Activated CD4-positive, alpha-beta memory T cell treated with anti-CD3 and anti-CD28 coated beads, Interleukin-2, amount 10 ng/mL, durations not matched to agents 7 days and 5 days (primary cell): ENCODE results near the gene HGF. TPM values are rescaled to one million over a fixed set of nuclear protein-coding genes. Genes with fewer than 3 reads are reported as not detected.
"Not testable (repeated sequence)": the region's sequence is repeated elsewhere in the genome, so short reads cannot be mapped to it uniquely, and the experiment has no call there.

Experiments
- CTCF ChIA-PET: fragments of 350-600 bp; sonication (Branson Sonifier 250); formaldehyde crosslinking; loops from one replicate; lab custom pipeline; 2021; ENCODE audit warnings: antibody characterized with exemption, inconsistent platforms; lab: Charles Lee
- POLR2A ChIA-PET: fragments of 350-600 bp; sonication (Branson Sonifier 250); formaldehyde crosslinking; loops from one replicate; lab custom pipeline; 2021; ENCODE audit warnings: antibody characterized with exemption; lab: Charles Lee
- DNase-seq: peaks from one replicate; pipeline ENCODE4 v3.0.0-alpha.2; 2020
- H3K27ac Mint-ChIP-seq: one replicate; pipeline ENCODE4 v1.8.0; 2021; ENCODE audit warnings: mild to moderate bottlenecking, mixed read lengths
- H3K27me3 Mint-ChIP-seq: one replicate; pipeline ENCODE4 v1.8.0; 2021; ENCODE audit warnings: mixed read lengths
- H3K36me3 Mint-ChIP-seq: one replicate; pipeline ENCODE4 v1.8.0; 2021; ENCODE audit warnings: low read depth, mixed read lengths
- H3K4me1 Mint-ChIP-seq: one replicate; pipeline ENCODE4 v1.8.0; 2021; ENCODE audit warnings: mixed read lengths
- H3K4me3 Mint-ChIP-seq: one replicate; pipeline ENCODE4 v1.8.0; 2021; ENCODE audit warnings: mild to moderate bottlenecking, mixed read lengths
- H3K9me3 Mint-ChIP-seq: one replicate; pipeline ENCODE4 v1.8.0; 2021; ENCODE audit warnings: mixed read lengths
- total RNA-seq, 2 experiments: library from RNA; stranded (reverse); gene quantifications; one replicate each; pipeline ENCODE4 v1.2.3, GENCODE V29; 2021

Gene HGF
- total RNA-seq, 2 experiments from 2014 or later: not detected

GRCh38 chr7:81725003-81725811 lies 44.6 kb downstream of the HGF start:
- no peak for DNase-seq
- ChIA-PET CTCF (no interaction called here), POLR2A (no interaction called here)
- H3K4me3 Mint-ChIP-seq: no peak overlapping the region
- no peak overlapping the region for H3K27ac Mint-ChIP-seq
- no peaks in the 10 kb centered on the region for H3K4me1 Mint-ChIP-seq
- no peaks in the 10 kb centered on the region for H3K27me3 Mint-ChIP-seq
- peaks cover 5% of the 10 kb centered on the region for H3K9me3 Mint-ChIP-seq
- H3K36me3 Mint-ChIP-seq: no peaks in the 10 kb centered on the region

DNA sequence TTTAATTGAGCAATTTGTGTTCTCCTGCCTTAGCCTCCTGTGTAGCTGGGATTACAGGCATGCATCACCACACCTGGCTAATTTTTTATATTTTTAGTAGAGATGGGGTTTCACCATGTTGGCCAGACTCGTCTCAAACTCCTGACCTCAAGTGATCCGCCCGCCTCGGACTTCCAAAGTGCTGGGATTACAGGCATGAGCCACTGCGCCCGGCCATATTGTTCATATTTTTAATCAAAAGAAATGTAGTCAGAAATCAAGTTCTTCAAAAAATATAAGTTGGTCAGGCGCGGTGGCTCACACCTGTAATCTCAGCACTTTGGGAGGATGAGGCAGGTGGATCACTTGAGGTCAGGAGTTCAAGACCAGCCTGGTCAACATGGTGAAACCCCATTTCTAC lies 47.6 kb downstream of the HGF start:
- H3K4me1 Mint-ChIP-seq, H3K27me3 Mint-ChIP-seq, H3K4me3 Mint-ChIP-seq: not testable (repeated sequence)

GRCh38 chr7:81721437-81721836 lies 48.4 kb downstream of the HGF start:
- ChIA-PET CTCF (no interaction called here), POLR2A (no interaction called here)
- no peak overlapping the region for H3K4me3 Mint-ChIP-seq
- no peaks in the 10 kb centered on the region for H3K4me1 Mint-ChIP-seq
- DNase-seq: no peak
- H3K9me3 Mint-ChIP-seq: peaks cover 5% of the 10 kb centered on the region
- H3K27ac Mint-ChIP-seq: no peak overlapping the region
- H3K36me3 Mint-ChIP-seq: no peaks in the 10 kb centered on the region
- no peaks in the 10 kb centered on the region for H3K27me3 Mint-ChIP-seq

More for the DNA sequence above, 47.6 kb downstream of the HGF start:
- POLR2A ChIA-PET, H3K27ac Mint-ChIP-seq, DNase-seq, H3K36me3 Mint-ChIP-seq, H3K9me3 Mint-ChIP-seq, CTCF ChIA-PET: not testable (repeated sequence)

GRCh38 chr7:81719865-81720264 lies 50.0 kb downstream of the HGF start:
- Mint-ChIP-seq H3K4me3 (no peak overlapping the region), H3K9me3 (peaks cover 5% of the 10 kb centered on the region), H3K27me3 (no peaks in the 10 kb centered on the region), H3K27ac (no peak overlapping the region), H3K4me1 (no peaks in the 10 kb centered on the region), H3K36me3 (no peaks in the 10 kb centered on the region)
- no peak for DNase-seq
- POLR2A ChIA-PET: no interaction called here
- CTCF ChIA-PET: no interaction called here

GRCh38 chr7:81715984-81716588 lies 53.8 kb downstream of the HGF start:
- Mint-ChIP-seq H3K9me3 (peaks cover 6% of the 10 kb centered on the region), H3K4me3 (no peak overlapping the region), H3K27me3 (no peaks in the 10 kb centered on the region), H3K27ac (no peak overlapping the region), H3K4me1 (no peaks in the 10 kb centered on the region), H3K36me3 (no peaks in the 10 kb centered on the region)
- CTCF ChIA-PET: no interaction called here
- POLR2A ChIA-PET: no interaction called here
- no peak for DNase-seq

DNA sequence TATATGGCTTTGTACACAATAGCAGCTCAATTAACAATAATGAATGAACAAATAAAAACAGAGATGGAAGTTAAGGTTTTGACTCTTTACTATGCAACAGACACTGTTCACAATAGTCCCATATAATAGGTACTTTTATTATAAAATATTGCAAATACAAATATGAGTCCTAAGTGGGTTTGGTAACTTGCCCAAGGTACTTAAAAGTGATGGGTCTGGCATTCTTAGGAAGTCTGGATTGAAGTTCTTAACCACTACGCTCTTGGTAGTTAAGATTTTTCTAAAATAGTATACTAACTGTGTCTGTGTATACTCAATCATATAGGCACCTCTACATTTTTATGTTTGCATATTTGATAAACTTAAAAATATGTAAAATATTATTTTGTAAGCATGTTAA lies 55.5 kb downstream of the HGF start:
- no peaks in the 10 kb centered on the region for H3K27me3 Mint-ChIP-seq
- peaks cover 5% of the 10 kb centered on the region for H3K9me3 Mint-ChIP-seq
- DNase-seq: no peak
- no peak overlapping the region for H3K4me3 Mint-ChIP-seq
- POLR2A ChIA-PET: no interaction called here
- CTCF ChIA-PET: no interaction called here
- no peak overlapping the region for H3K27ac Mint-ChIP-seq
- no peaks in the 10 kb centered on the region for H3K36me3 Mint-ChIP-seq
- H3K4me1 Mint-ChIP-seq: no peaks in the 10 kb centered on the region

- H3K4me1 Mint-ChIP-seq: no peaks in the 10 kb centered on the region
- POLR2A ChIA-PET: no interaction called here
- no peaks in the 10 kb centered on the region for H3K27me3 Mint-ChIP-seq
Measured at GRCh38 chr7:81710751-81711150, 59.1 kb downstream of the HGF start.

GRCh38 chr7:81709836-81710235 lies 60.0 kb downstream of the HGF start:
- ChIA-PET CTCF (no interaction called here), POLR2A (no interaction called here)
- H3K27ac Mint-ChIP-seq: no peak overlapping the region
- no peaks in the 10 kb centered on the region for H3K4me1 Mint-ChIP-seq
- no peak for DNase-seq
- H3K36me3 Mint-ChIP-seq: no peaks in the 10 kb centered on the region
- H3K9me3 Mint-ChIP-seq: peaks cover 3% of the 10 kb centered on the region
- H3K27me3 Mint-ChIP-seq: no peaks in the 10 kb centered on the region
- no peak overlapping the region for H3K4me3 Mint-ChIP-seq

More at GRCh38 chr7:81710751-81711150, 59.1 kb downstream of the HGF start:
- Mint-ChIP-seq H3K27ac (no peak overlapping the region), H3K9me3 (peaks cover 3% of the 10 kb centered on the region), H3K4me3 (no peak overlapping the region), H3K36me3 (no peaks in the 10 kb centered on the region)
- no peak for DNase-seq
- CTCF ChIA-PET: no interaction called here

DNA sequence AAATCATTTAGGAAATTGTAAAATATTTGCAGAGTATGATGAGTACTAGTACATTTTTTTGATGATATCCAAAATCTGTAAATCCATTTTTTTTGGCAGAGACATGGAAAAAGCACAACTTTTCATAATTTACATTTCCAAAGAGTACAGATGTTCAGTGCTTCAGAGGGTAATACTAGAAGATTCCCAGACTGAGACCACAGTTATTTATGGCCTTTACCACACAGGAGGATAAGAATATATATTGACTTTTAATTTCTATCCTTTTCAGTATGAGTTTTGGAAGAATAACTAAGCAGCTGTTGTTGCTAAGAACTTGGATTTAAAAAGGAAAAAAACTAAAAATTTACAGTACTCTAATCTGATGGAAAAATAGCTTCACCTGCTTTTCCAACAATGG lies 61.9 kb downstream of the HGF start:
- ChIA-PET POLR2A (no interaction called here), CTCF (no interaction called here)
- Mint-ChIP-seq H3K27me3 (no peaks in the 10 kb centered on the region), H3K36me3 (no peaks in the 10 kb centered on the region), H3K27ac (no peak overlapping the region), H3K9me3 (peaks cover 4% of the 10 kb centered on the region), H3K4me1 (no peaks in the 10 kb centered on the region), H3K4me3 (no peak overlapping the region)
- no peak for DNase-seq

DNA sequence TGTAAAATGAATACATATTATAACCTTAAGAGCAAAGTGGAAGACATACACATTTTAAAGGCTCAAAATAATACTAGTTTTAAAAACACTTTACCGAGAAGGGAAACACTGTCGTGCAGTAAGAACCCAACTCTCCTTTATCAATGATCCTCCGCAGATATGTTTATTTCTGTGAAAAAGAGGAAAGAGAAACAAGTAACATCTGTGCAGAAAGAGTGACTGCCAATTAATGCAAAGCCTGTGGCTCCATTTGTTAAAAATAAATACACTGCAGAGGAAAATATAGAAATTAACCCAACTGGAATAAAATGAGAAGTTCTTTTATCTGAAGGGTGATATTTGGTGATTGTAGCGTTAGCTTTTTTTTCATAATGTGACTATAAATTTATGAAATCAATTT lies 62.7 kb downstream of the HGF start:
- Mint-ChIP-seq H3K27ac (no peak overlapping the region), H3K36me3 (no peaks in the 10 kb centered on the region), H3K4me3 (no peak overlapping the region), H3K4me1 (no peaks in the 10 kb centered on the region), H3K27me3 (no peaks in the 10 kb centered on the region), H3K9me3 (peaks cover 4% of the 10 kb centered on the region)
- CTCF ChIA-PET: no interaction called here
- DNase-seq: no peak
- POLR2A ChIA-PET: no interaction called here

DNA sequence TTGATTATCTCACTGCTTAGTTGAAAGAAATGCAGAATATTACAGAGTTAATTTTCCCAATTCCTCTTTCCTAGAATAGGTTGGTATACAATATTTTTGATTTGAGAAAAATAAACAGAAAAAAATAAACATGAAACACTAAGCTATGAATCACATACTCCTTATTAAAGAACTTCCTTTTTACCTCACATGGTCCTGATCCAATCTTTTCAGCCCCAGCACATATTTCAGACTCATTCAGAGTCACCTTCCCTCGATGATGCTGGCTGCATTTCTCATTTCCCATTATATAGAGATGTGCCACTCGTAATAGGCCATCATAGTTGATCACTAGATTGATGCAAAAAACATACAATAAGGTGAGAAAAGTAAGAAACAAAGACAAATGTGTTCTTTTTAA lies 64.6 kb downstream of the HGF start:
- H3K9me3 Mint-ChIP-seq: peaks cover 2% of the 10 kb centered on the region
- ChIA-PET CTCF (no interaction called here), POLR2A (no interaction called here)
- H3K36me3 Mint-ChIP-seq: no peaks in the 10 kb centered on the region
- H3K27me3 Mint-ChIP-seq: no peaks in the 10 kb centered on the region
- no peak overlapping the region for H3K4me3 Mint-ChIP-seq
- H3K4me1 Mint-ChIP-seq: no peaks in the 10 kb centered on the region
- no peak for DNase-seq
- no peak overlapping the region for H3K27ac Mint-ChIP-seq

GRCh38 chr7:81704595-81704994 lies 65.3 kb downstream of the HGF start:
- ChIA-PET POLR2A (no interaction called here), CTCF (no interaction called here)
- no peaks in the 10 kb centered on the region for H3K27me3 Mint-ChIP-seq
- H3K36me3 Mint-ChIP-seq: no peaks in the 10 kb centered on the region
- no peak overlapping the region for H3K27ac Mint-ChIP-seq
- H3K9me3 Mint-ChIP-seq: peaks cover 2% of the 10 kb centered on the region
- no peak for DNase-seq
- H3K4me3 Mint-ChIP-seq: no peak overlapping the region
- H3K4me1 Mint-ChIP-seq: no peaks in the 10 kb centered on the region

GRCh38 chr7:81698965-81699364 lies 70.9 kb downstream of the HGF start:
- CTCF ChIA-PET: no interaction called here
- DNase-seq: no peak
- H3K27me3 Mint-ChIP-seq: no peaks in the 10 kb centered on the region
- no peaks in the 10 kb centered on the region for H3K4me1 Mint-ChIP-seq
- POLR2A ChIA-PET: no interaction called here
- H3K27ac Mint-ChIP-seq: no peak overlapping the region
- no peaks in the 10 kb centered on the region for H3K36me3 Mint-ChIP-seq
- H3K4me3 Mint-ChIP-seq: no peak overlapping the region
- H3K9me3 Mint-ChIP-seq: peaks cover 2% of the 10 kb centered on the region

- Mint-ChIP-seq H3K4me3 (no peak overlapping the region), H3K9me3 (peaks cover 2% of the 10 kb centered on the region), H3K27me3 (no peaks in the 10 kb centered on the region), H3K36me3 (no peaks in the 10 kb centered on the region), H3K4me1 (no peaks in the 10 kb centered on the region), H3K27ac (no peak overlapping the region)
- DNase-seq: no peak
- CTCF ChIA-PET: no interaction called here
- POLR2A ChIA-PET: no interaction called here
Measured at GRCh38 chr7:81694711-81695110, 75.1 kb downstream of the HGF start.
